Esophagus muscularis mucosa (tissue), 4 donors: ENCODE measurements around the gene SNX3. TPM values are rescaled to one million over a fixed set of nuclear protein-coding genes. Genes with fewer than 3 reads are reported as not detected.

Experiments used
- DNase-seq: peaks from one replicate; pipeline ENCODE4 v3.0.0-alpha.2; 2017; ENCODE audit errors: extremely low spot score
- H3K27ac ChIP-seq, 4 donors: fragments of 200-600 bp; sonication (generic); replicated peaks in 1 of 4; 1 replicate in 3 of 4; 2 replicates in 1 of 4; pipeline ENCODE4 v1.5.1; 2016 to 2019; ENCODE audit warnings: mild to moderate bottlenecking in 1 of 4
- H3K27me3 ChIP-seq, 4 donors: fragments of 200-600 bp; sonication (generic); one replicate each; pipeline versions ENCODE4 v1.5.1 to v1.6.0; 2016 to 2019
- H3K36me3 ChIP-seq, 4 donors: fragments of 200-600 bp; sonication (generic); one replicate each; pipeline ENCODE4 v1.5.1; 2016 to 2019
- H3K4me1 ChIP-seq, 4 donors: fragments of 200-600 bp; sonication (generic); one replicate each; pipeline ENCODE4 v1.5.1; 2016 to 2019
- H3K4me3 ChIP-seq, 4 donors: fragments of 200-600 bp; sonication (generic); 1 replicate in 2 of 4; 2 replicates in 2 of 4; pipeline ENCODE4 v1.5.1; 2016 to 2019; ENCODE audit warnings: mild to moderate bottlenecking in 4 of 4, moderate library complexity in 1 of 4
- H3K9me3 ChIP-seq, 4 donors: fragments of 200-600 bp; sonication (generic); 1 replicate in 3 of 4; 2 replicates in 1 of 4; pipeline ENCODE4 v1.5.1; 2016 to 2019
- CTCF ChIP-seq, 3 experiments: fragments of 200-600 bp in 2 of 3; fragments of 450-650 bp in 1 of 3; sonication (generic) in 2 of 3; IDR thresholded peaks; one replicate each; pipeline ENCODE4 v1.5.1; 2017 to 2019; ENCODE audit warnings: antibody characterized with exemption in 3 of 3, mild to moderate bottlenecking in 2 of 3, moderate library complexity in 1 of 3
- EP300 ChIP-seq: sonication (generic); formaldehyde crosslinking; IDR thresholded peaks from one replicate; pipeline ENCODE4 v1.6.1; 2017; ENCODE audit warnings: antibody characterized with exemption
- POLR2A ChIP-seq: fragments of 450-650 bp; IDR thresholded peaks from one replicate; pipeline ENCODE4 v1.6.1; 2017; ENCODE audit warnings: antibody characterized with exemption, moderate library complexity, mild to moderate bottlenecking, low read depth
- POLR2AphosphoS5 ChIP-seq, 2 donors: sonication (generic); formaldehyde crosslinking; IDR thresholded peaks; one replicate each; pipeline ENCODE4 v1.6.1; 2017; ENCODE audit warnings: antibody characterized with exemption in 2 of 2
- WGBS: methylation state at CpG from one replicate; pipeline ENCODE4 v1.1.5; 2018; 5-methylcytosine and 5-hydroxymethylcytosine counted together
- intact Hi-C: fragments of 100-400 bp; cut with DNase I; formaldehyde crosslinking; loops from one replicate; pipeline ENCODE4 v1.15.1; 2023
- total RNA-seq, 4 donors: library from RNA; depleted of rRNA; stranded (reverse); fragments of >200 nt; gene quantifications; one replicate each; pipeline versions ENCODE4 v1.1.0 to v1.2.1, GENCODE V29; 2016

SNX3 gene
- total RNA-seq, 4 donors from 2014 or later: 148 to 176 (median 151) TPM

- Histone ChIP-seq H3K27ac (no peak overlapping the region), H3K36me3 (no peaks in the 10 kb centered on the region), H3K27me3 (peaks cover 0 to 13% (median 0%) of the 10 kb centered on the region in 4 donors), H3K4me3 (no peak overlapping the region), H3K9me3 (no peaks in the 10 kb centered on the region), H3K4me1 (no peaks in the 10 kb centered on the region)
- WGBS: 89% methylated on average over 9 of the region's 9 CpGs
- DNase-seq: no peak
- intact Hi-C loops: no loop called here
- TF ChIP-seq CTCF (IDR thresholded peaks at IDR 0.05): no peak
- TF ChIP-seq EP300: no peak
- no peak for TF ChIP-seq POLR2A
- no peak for TF ChIP-seq POLR2AphosphoS5 (IDR thresholded peaks at IDR 0.05)
Observed at GRCh38 chr6:108187519-108187918, 73.3 kb downstream of the SNX3 start.

- H3K4me3 ChIP-seq: no peak overlapping the region
- TF ChIP-seq CTCF (IDR thresholded peaks at IDR 0.05) (no peak), EP300 (no peak), POLR2A (no peak), POLR2AphosphoS5 (IDR thresholded peaks at IDR 0.05) (no peak)
- intact Hi-C loops: no loop called here
- no peaks in the 10 kb centered on the region for H3K4me1 ChIP-seq
- DNase-seq: no peak
- no peaks in the 10 kb centered on the region for H3K36me3 ChIP-seq
- no peak overlapping the region for H3K27ac ChIP-seq
- no peaks in the 10 kb centered on the region for H3K9me3 ChIP-seq
- 97% methylated on average over 2 of the region's 2 CpGs for WGBS
- H3K27me3 ChIP-seq: peaks cover 0 to 21% (median 0%) of the 10 kb centered on the region in 4 donors
Observed at GRCh38 chr6:108186226-108186625, 74.6 kb downstream of the SNX3 start.

GRCh38 chr6:108180776-108181175, 80.1 kb downstream of the SNX3 start:
- Histone ChIP-seq H3K4me1 (peaks cover 6 to 9% (median 9%) of the 10 kb centered on the region in 4 donors), H3K4me3 (no peak overlapping the region), H3K9me3 (no peaks in the 10 kb centered on the region), H3K36me3 (no peaks in the 10 kb centered on the region), H3K27me3 (peaks cover 0 to 62% (median 30%) of the 10 kb centered on the region in 4 donors), H3K27ac (no peak overlapping the region)
- intact Hi-C loops: no loop called here
- no peak for TF ChIP-seq POLR2A
- TF ChIP-seq POLR2AphosphoS5 (IDR thresholded peaks at IDR 0.05): no peak
- TF ChIP-seq EP300: no peak
- no peak for DNase-seq
- WGBS: 60% methylated on average over 6 of the region's 6 CpGs

- Histone ChIP-seq H3K4me1 (peaks cover 11 to 15% (median 14%) of the 10 kb centered on the region in 4 donors), H3K36me3 (no peaks in the 10 kb centered on the region), H3K27me3 (peaks cover 0 to 66% (median 35%) of the 10 kb centered on the region in 4 donors), H3K27ac (no peak overlapping the region), H3K4me3 (no peak overlapping the region), H3K9me3 (no peaks in the 10 kb centered on the region)
- WGBS: 38% methylated on average over 1 of the region's 1 CpG
- TF ChIP-seq POLR2AphosphoS5 (IDR thresholded peaks at IDR 0.05): no peak
- no peak for DNase-seq
- intact Hi-C loops: no loop called here
Observed at GRCh38 chr6:108180266-108180665, 80.6 kb downstream of the SNX3 start.

GRCh38 chr6:108179741-108180140, 81.1 kb downstream of the SNX3 start:
- no peak overlapping the region for H3K4me3 ChIP-seq
- no peak for TF ChIP-seq EP300
- TF ChIP-seq POLR2AphosphoS5 (IDR thresholded peaks at IDR 0.05): no peak
- no peak for TF ChIP-seq POLR2A
- TF ChIP-seq CTCF (IDR thresholded peaks at IDR 0.05): no peak
- H3K27ac ChIP-seq: no peak overlapping the region
- no peaks in the 10 kb centered on the region for H3K9me3 ChIP-seq
- WGBS: 21% methylated on average over 4 of the region's 4 CpGs
- no peaks in the 10 kb centered on the region for H3K36me3 ChIP-seq
- H3K27me3 ChIP-seq: peaks cover 0 to 72% (median 40%) of the 10 kb centered on the region in 4 donors
- peaks cover 12 to 20% (median 17%) of the 10 kb centered on the region in 4 donors for H3K4me1 ChIP-seq
- intact Hi-C loops: no loop called here
- no peak for DNase-seq
